ENCODE measurements around the gene CPNE1.

- TF ChIP-seq EZH2 (IDR thresholded peaks at IDR 0.05; ENCODE audit: insufficient read depth, poor library complexity, severe bottlenecking) (no peak), EZH2phosphoT487 (IDR thresholded peaks at IDR 0.05; ENCODE audit: insufficient read depth, low read depth) (no peak)
These were observed 35.1 kb downstream of the CPNE1 start for GRCh38 chr20:35629427-35630145.
